GM08714 (cell line): Measurements from ENCODE around the gene TMEM214.
"Not testable (repeated sequence)": the region's sequence is repeated elsewhere in the genome, so short reads cannot be mapped to it uniquely, and the experiment has no call there.

Experiments
- H3K4me3 ChIP-seq: fragments of 200-500 bp; sonication (Bioruptor generic); 2 replicates; pipeline ENCODE4 v1.5.1; 2014; ENCODE audit warnings: mild to moderate bottlenecking, low read length, inconsistent platforms
- ZNF274 ChIP-seq: IDR thresholded peaks from 2 replicates; pipeline ENCODE4 v1.6.1; 2012; ENCODE audit warnings: mild to moderate bottlenecking, low read depth, low read length

Gene TMEM214

GRCh38 chr2:27074738-27075565 is 42.2 kb downstream of the TMEM214 start:
- no peak overlapping the region; the same call in 1 of the 2 replicates for H3K4me3 ChIP-seq
- no peak for TF ChIP-seq ZNF274

GRCh38 chr2:27075566-27075871 is 42.8 kb downstream of the TMEM214 start:
- H3K4me3 ChIP-seq = not testable (repeated sequence)

- H3K4me3 ChIP-seq = no peak overlapping the region
Observed at GRCh38 chr2:27076323-27076722, 43.6 kb downstream of the TMEM214 start.

GRCh38 chr2:27077231-27077630 is 44.5 kb downstream of the TMEM214 start:
- H3K4me3 ChIP-seq = no peak overlapping the region
- no peak for TF ChIP-seq ZNF274

More at GRCh38 chr2:27076323-27076722, 43.6 kb downstream of the TMEM214 start:
- TF ChIP-seq ZNF274 = no peak

GRCh38 chr2:27078267-27079194 is 45.8 kb downstream of the TMEM214 start, which contains the start of gene EMILIN1:
EMILIN1 (plus strand) TSS chr2:27078615; CDS start chr2:27079066, 451 bp downstream.
- no peak for TF ChIP-seq ZNF274
- H3K4me3 ChIP-seq = peak within 1 kb of the TSS; percentile 64; the same call in 1 of the 2 replicates

GRCh38 chr2:27079233-27080139 is 46.7 kb downstream of the TMEM214 start:
- TF ChIP-seq ZNF274 = no peak
- peak overlapping the region; percentile 64; the same call in 1 of the 2 replicates for H3K4me3 ChIP-seq

GRCh38 chr2:27080140-27080469 is 47.3 kb downstream of the TMEM214 start:
- peak overlapping the region; percentile 64; the same call in 1 of the 2 replicates for H3K4me3 ChIP-seq

GRCh38 chr2:27080603-27080936 is 47.8 kb downstream of the TMEM214 start:
- peak overlapping the region; percentile 64; the same call in 1 of the 2 replicates for H3K4me3 ChIP-seq
- TF ChIP-seq ZNF274 = no peak

More at GRCh38 chr2:27080140-27080469, 47.3 kb downstream of the TMEM214 start:
- TF ChIP-seq ZNF274 = no peak

- no peak for TF ChIP-seq ZNF274
- no peak overlapping the region; the same call in 1 of the 2 replicates for H3K4me3 ChIP-seq
Observed at GRCh38 chr2:27081984-27082772, 49.4 kb downstream of the TMEM214 start.

- H3K4me3 ChIP-seq = no peak overlapping the region
- no peak for TF ChIP-seq ZNF274
Observed at GRCh38 chr2:27082773-27083409, 50.1 kb downstream of the TMEM214 start.

- TF ChIP-seq ZNF274 = no peak
- no peak overlapping the region for H3K4me3 ChIP-seq
Observed at GRCh38 chr2:27083410-27084296, 50.9 kb downstream of the TMEM214 start.
